ENCODE results near the gene LORICRIN. TPM values are rescaled to one million over a fixed set of nuclear protein-coding genes. Genes with fewer than 3 reads are reported as not detected.
"Not testable (repeated sequence)": the region's sequence is repeated elsewhere in the genome, so short reads cannot be mapped to it uniquely, and the experiment has no call there.

LORICRIN gene
- not detected for polyA plus RNA-seq (ENCODE audit: insufficient read length in 3 of 3)

- DNase-seq (ENCODE audit: low read depth in 3 of 3, low spot score in 2 of 3): no peak
These were observed at the start of gene LORICRIN for GRCh38 chr1:153259387-153259786. TSS of gene LORICRIN (plus strand) at chr1:153259687. CDS start at chr1:153260950, 1,263 bp downstream.

- DNase-seq (ENCODE audit: low read depth in 3 of 3, low spot score in 2 of 3): peak in 1 of 3 donors; percentile 7
These were observed 49.3 kb upstream of the LORICRIN start for GRCh38 chr1:153210206-153210605.

GRCh38 chr1:153212201-153212600 is 47.3 kb upstream of the LORICRIN start:
- no peak for DNase-seq (ENCODE audit: low read depth in 3 of 3, low spot score in 2 of 3)

GRCh38 chr1:153213519-153213918 is 46.0 kb upstream of the LORICRIN start:
- DNase-seq (ENCODE audit: low read depth in 3 of 3, low spot score in 2 of 3): no peak

GRCh38 chr1:153217212-153217611 is 42.3 kb upstream of the LORICRIN start, which contains the start of gene PRR9:
TSS of gene PRR9 (plus strand) at chr1:153217584. CDS start at chr1:153218145, 561 bp downstream.
- DNase-seq (ENCODE audit: low read depth in 3 of 3, low spot score in 2 of 3): no peak

- no peak for DNase-seq (ENCODE audit: low read depth in 3 of 3, low spot score in 2 of 3)
These were observed 41.6 kb upstream of the LORICRIN start for GRCh38 chr1:153217744-153218416.

GRCh38 chr1:153220606-153221303 is 38.7 kb upstream of the LORICRIN start:
- DNase-seq (ENCODE audit: low read depth in 3 of 3, low spot score in 2 of 3): no peak

- DNase-seq (ENCODE audit: low read depth in 3 of 3, low spot score in 2 of 3): peak in 2 of 3 donors; percentile 7 to 10
These were observed 36.2 kb upstream of the LORICRIN start for GRCh38 chr1:153223040-153223891.

GRCh38 chr1:153227810-153228209 is 31.7 kb upstream of the LORICRIN start:
- DNase-seq (ENCODE audit: low read depth in 3 of 3, low spot score in 2 of 3): no peak

- DNase-seq (ENCODE audit: low read depth in 3 of 3, low spot score in 2 of 3): no peak
These were observed 31.0 kb upstream of the LORICRIN start for GRCh38 chr1:153228491-153228890.

- DNase-seq (ENCODE audit: low read depth in 3 of 3, low spot score in 2 of 3): not testable (repeated sequence)
These were observed 30.2 kb upstream of the LORICRIN start for GRCh38 chr1:153229076-153229829.

GRCh38 chr1:153231363-153231762 is 28.1 kb upstream of the LORICRIN start:
- DNase-seq (ENCODE audit: low read depth in 3 of 3, low spot score in 2 of 3): no peak

GRCh38 chr1:153231785-153232184 is 27.7 kb upstream of the LORICRIN start:
- no peak for DNase-seq (ENCODE audit: low read depth in 3 of 3, low spot score in 2 of 3)

GRCh38 chr1:153232553-153232952 is 26.9 kb upstream of the LORICRIN start:
- no peak for DNase-seq (ENCODE audit: low read depth in 3 of 3, low spot score in 2 of 3)

- DNase-seq (ENCODE audit: low read depth in 3 of 3, low spot score in 2 of 3): no peak
These were observed 26.0 kb upstream of the LORICRIN start for GRCh38 chr1:153233448-153233847.

GRCh38 chr1:153238527-153238926 is 21.0 kb upstream of the LORICRIN start:
- DNase-seq (ENCODE audit: low read depth in 3 of 3, low spot score in 2 of 3): no peak

GRCh38 chr1:153242160-153242559 is 17.3 kb upstream of the LORICRIN start:
- no peak for DNase-seq (ENCODE audit: low read depth in 3 of 3, low spot score in 2 of 3)

GRCh38 chr1:153245466-153245865 is 14.0 kb upstream of the LORICRIN start:
- no peak for DNase-seq (ENCODE audit: low read depth in 3 of 3, low spot score in 2 of 3)

GRCh38 chr1:153246018-153246417 is 13.5 kb upstream of the LORICRIN start:
- DNase-seq (ENCODE audit: low read depth in 3 of 3, low spot score in 2 of 3): no peak

- no peak for DNase-seq (ENCODE audit: low read depth in 3 of 3, low spot score in 2 of 3)
These were observed 12.7 kb upstream of the LORICRIN start for GRCh38 chr1:153246825-153247224.

All from right renal cortex interstitium (tissue), 3 donors.